CD4-positive, alpha-beta T cell (primary cell): ENCODE data around the gene TATDN2. TPM values are rescaled to one million over a fixed set of nuclear protein-coding genes. Genes with fewer than 3 reads are reported as not detected.

Experiments
- ATAC-seq: fragments of 200-7000 bp; cut with Tn5 transposase; one replicate; pipeline ENCODE4 v1.10.0; 2022; ENCODE audit warnings: mild to moderate bottlenecking; ENCODE audit not compliant: poor library complexity
- CTCF ChIA-PET: fragments of 350-600 bp; sonication (Branson Sonifier 250); formaldehyde crosslinking; loops from one replicate; lab custom pipeline; 2021; ENCODE audit warnings: antibody characterized with exemption, inconsistent platforms; lab: Charles Lee
- POLR2A ChIA-PET: fragments of 350-600 bp; sonication (Branson Sonifier 250); formaldehyde crosslinking; loops from one replicate; lab custom pipeline; 2021; ENCODE audit warnings: antibody characterized with exemption, inconsistent platforms; lab: Charles Lee
- DNase-seq, 14 experiments: peaks; one replicate each; pipeline ENCODE4 v3.0.0-alpha.2; 2013 to 2020; ENCODE audit warnings: mixed read lengths in 2 of 14
- H3K27ac ChIP-seq, 2 donors: one replicate each; pipeline versions ENCODE4 v1.5.1 to v1.7.0; 2013; ENCODE audit warnings: low read length in 2 of 2, low read depth in 1 of 2, mild to moderate bottlenecking in 1 of 2
- H3K27me3 ChIP-seq, 2 experiments: 1 replicate in 1 of 2; 2 replicates in 1 of 2; pipeline versions ENCODE4 v1.6.1 to v1.7.0; 2013; ENCODE audit warnings: low read length in 2 of 2, control low read depth in 1 of 2, mild to moderate bottlenecking in 1 of 2, moderate library complexity in 1 of 2; ENCODE audit not compliant: insufficient read depth in 2 of 2, control insufficient read depth in 1 of 2
- H3K36me3 ChIP-seq: one replicate; pipeline ENCODE4 v1.6.1; 2013; ENCODE audit warnings: low read length, control low read depth; ENCODE audit not compliant: insufficient read depth
- H3K4me1 ChIP-seq: one replicate; pipeline ENCODE4 v1.6.1; 2013; ENCODE audit warnings: low read length, control low read depth; ENCODE audit not compliant: insufficient read depth
- H3K4me3 ChIP-seq: one replicate; pipeline ENCODE4 v1.5.1; 2013; ENCODE audit warnings: mild to moderate bottlenecking, low read length, moderate library complexity
- H3K9me3 ChIP-seq, 2 experiments: 1 replicate in 1 of 2; 2 replicates in 1 of 2; pipeline versions ENCODE4 v1.6.1 to v1.7.0; 2013; ENCODE audit warnings: low read length in 2 of 2, mild to moderate bottlenecking in 2 of 2, control low read depth in 1 of 2, moderate library complexity in 1 of 2; ENCODE audit not compliant: control insufficient read depth in 1 of 2, insufficient read depth in 1 of 2
- H3K27ac Mint-ChIP-seq: one replicate; pipeline ENCODE4 v1.8.0; 2020; ENCODE audit warnings: mixed read lengths
- H3K27me3 Mint-ChIP-seq: one replicate; pipeline ENCODE4 v1.8.0; 2021; ENCODE audit warnings: mixed read lengths
- H3K36me3 Mint-ChIP-seq: one replicate; pipeline ENCODE4 v1.8.0; 2021; ENCODE audit warnings: low read depth, mixed read lengths
- H3K4me1 Mint-ChIP-seq: one replicate; pipeline ENCODE4 v1.8.0; 2021; ENCODE audit warnings: low read depth, mixed read lengths
- H3K4me3 Mint-ChIP-seq: one replicate; pipeline ENCODE4 v1.8.0; 2020; ENCODE audit warnings: mild to moderate bottlenecking, mixed read lengths
- H3K9me3 Mint-ChIP-seq: one replicate; pipeline ENCODE4 v1.8.0; 2020; ENCODE audit warnings: mixed read lengths
- CTCF ChIP-seq: fragments of 200-600 bp; IDR thresholded peaks from one replicate; pipeline ENCODE4 v1.8.0; 2022; ENCODE audit warnings: antibody characterized with exemption, mild to moderate bottlenecking
- intact Hi-C, 2 experiments: fragments of 100-400 bp; cut with DNase I in 1 of 2; cut with micrococcal nuclease in 1 of 2; formaldehyde crosslinking; loops; one replicate each; pipeline versions ENCODE4 v1.15.1 to v1.9.0; 2023 to 2025; cut with DNase I, micrococcal nuclease
- total RNA-seq, 174 experiments: library from RNA in 2 of 174; stranded (reverse) in 2 of 174; gene quantifications; one replicate each; pipeline ENCODE4 v1.2.3 and lab custom pipeline; 2021 to 2026

TATDN2 gene
- total RNA-seq, 2 experiments from 2014 or later: 48.7 to 50.2 TPM

DNA sequence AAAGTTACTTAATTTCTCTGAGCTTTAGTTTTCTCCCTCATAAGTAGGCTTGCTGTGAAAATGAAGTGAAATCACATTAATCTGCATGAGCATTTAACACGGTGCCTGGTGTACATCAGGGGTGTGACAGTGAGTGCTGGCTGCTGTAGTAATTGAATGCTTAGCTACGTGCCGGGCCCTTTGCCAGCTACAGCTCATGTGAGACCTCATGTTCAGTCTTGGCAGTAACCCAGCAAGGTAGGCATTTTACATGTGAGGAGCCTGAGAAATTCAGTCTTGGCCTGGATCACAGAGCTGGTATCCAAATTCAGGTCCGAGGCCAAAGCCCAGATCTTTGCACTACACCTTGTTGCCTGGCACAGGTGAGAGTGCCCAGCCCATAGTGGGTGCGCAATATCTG is 35.4 kb downstream of the TATDN2 start:
- peaks cover 67% of the 10 kb centered on the region for H3K36me3 ChIP-seq
- ATAC-seq (no peak), DNase-seq (no peak)
- peaks cover 60% of the 10 kb centered on the region for H3K36me3 Mint-ChIP-seq
- no peaks in the 10 kb centered on the region for H3K27me3 Mint-ChIP-seq
- ChIA-PET POLR2A (interaction anchor here (1.0 to 1.1 kb wide), 3 partner anchors 20 to 142 kb away, joined by 3 to 6 read pairs (median 3); partner anchors contain the start of gene VHL), CTCF (interaction anchor here (1.2 to 1.3 kb wide), 2 partner anchors 13 to 20 kb away, joined by 3 to 4 read pairs; no protein-coding TSS in a partner anchor)
- H3K4me1 ChIP-seq: peaks cover 23% of the 10 kb centered on the region
- H3K4me3 Mint-ChIP-seq: no peak overlapping the region
- H3K4me1 Mint-ChIP-seq: peaks cover 53% of the 10 kb centered on the region
- H3K9me3 ChIP-seq: no peaks in the 10 kb centered on the region
- no peaks in the 10 kb centered on the region for H3K9me3 Mint-ChIP-seq
- H3K27me3 ChIP-seq: no peaks in the 10 kb centered on the region
- H3K4me3 ChIP-seq: no peak overlapping the region
- no peak for TF ChIP-seq CTCF
- H3K27ac ChIP-seq: no peak overlapping the region
- H3K27ac Mint-ChIP-seq: peak overlapping the region; percentile 70
- intact Hi-C loops: loop anchor here (10.0 kb wide), 3 partner anchors 299 to 439 kb away; partner anchors contain the start of genes CRELD1 (in 1 of the 2), EMC3 (in 1 of the 2) and RPUSD3 (in 1 of the 2)

DNA sequence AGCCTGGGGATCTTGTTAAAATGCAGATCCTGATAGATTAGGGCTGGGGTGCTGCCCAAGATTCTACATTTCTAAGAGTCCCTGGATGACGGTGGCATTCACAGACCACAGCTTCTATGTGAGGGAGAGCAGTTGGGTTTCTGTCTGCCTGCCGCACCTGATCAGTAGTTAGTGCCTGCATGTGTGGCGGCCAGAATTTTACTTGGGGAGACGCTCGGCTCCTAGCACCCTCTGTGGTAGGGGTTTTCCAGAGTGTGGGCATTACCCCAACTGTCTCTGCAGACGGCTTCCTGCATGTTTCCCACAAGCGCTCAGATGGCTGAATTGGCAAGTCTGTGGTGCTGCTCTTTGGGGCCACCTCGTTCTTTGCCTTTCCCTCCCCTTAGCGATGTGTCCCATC is 36.2 kb downstream of the TATDN2 start:
- Histone ChIP-seq H3K4me1 (peaks cover 22% of the 10 kb centered on the region), H3K36me3 (peaks cover 65% of the 10 kb centered on the region), H3K27ac (peak overlapping the region in 1 of 2 donors; percentile 44), H3K27me3 (no peaks in the 10 kb centered on the region), H3K9me3 (no peaks in the 10 kb centered on the region), H3K4me3 (no peak overlapping the region)
- DNase-seq (peak in 11 of 14 experiments; percentile 7 to 89 (median 39)), ATAC-seq (peak; percentile 82)
- H3K9me3 Mint-ChIP-seq: no peaks in the 10 kb centered on the region
- TF ChIP-seq CTCF: no peak
- POLR2A ChIA-PET: no interaction called here
- CTCF ChIA-PET: interaction anchor here (3.1 to 4.5 kb wide), 2 partner anchors 21 to 352 kb away, joined by 12 to 18 read pairs; partner anchors contain the start of gene CRELD1
- H3K36me3 Mint-ChIP-seq: peaks cover 57% of the 10 kb centered on the region
- no peak overlapping the region for H3K4me3 Mint-ChIP-seq
- no peaks in the 10 kb centered on the region for H3K27me3 Mint-ChIP-seq
- H3K4me1 Mint-ChIP-seq: peaks cover 45% of the 10 kb centered on the region
- intact Hi-C loops: loop anchor here (10.0 kb wide), 3 partner anchors 300 to 440 kb away; partner anchors contain the start of genes CRELD1 (in 1 of the 2), EMC3 (in 1 of the 2) and RPUSD3 (in 1 of the 2)
- peak overlapping the region; percentile 70 for H3K27ac Mint-ChIP-seq

- H3K9me3 ChIP-seq: no peaks in the 10 kb centered on the region
- ATAC-seq (no peak), DNase-seq (no peak)
- no peak overlapping the region for H3K4me3 ChIP-seq
- Mint-ChIP-seq H3K9me3 (no peaks in the 10 kb centered on the region), H3K4me1 (peaks cover 36% of the 10 kb centered on the region), H3K36me3 (peaks cover 49% of the 10 kb centered on the region), H3K4me3 (no peak overlapping the region), H3K27me3 (no peaks in the 10 kb centered on the region), H3K27ac (peak overlapping the region; percentile 70)
- intact Hi-C loops: loop anchor here (2.0 to 10.0 kb wide), 4 partner anchors 37 to 441 kb away; partner anchors contain the start of genes CRELD1 (in 1 of the 2), EMC3 (in 1 of the 2), RPUSD3 (in 1 of the 2) and TATDN2 (in 1 of the 2)
- peaks cover 62% of the 10 kb centered on the region for H3K36me3 ChIP-seq
- POLR2A ChIA-PET: interaction anchor here (0.6 to 3.0 kb wide), 5 partner anchors 22 to 93 kb away, joined by 3 to 10 read pairs (median 4); partner anchors contain the start of gene SEC13
- CTCF ChIA-PET: interaction anchor here (0.5 to 4.5 kb wide), 4 partner anchors 22 to 353 kb away, joined by 3 to 18 read pairs (median 8); partner anchors contain the start of gene CRELD1
- no peak for TF ChIP-seq CTCF
- H3K27me3 ChIP-seq: no peaks in the 10 kb centered on the region
- H3K27ac ChIP-seq: no peak overlapping the region
- H3K4me1 ChIP-seq: peaks cover 19% of the 10 kb centered on the region
These were observed 37.2 kb downstream of the TATDN2 start for GRCh38 chr3:10285272-10286132.
